ENCODE measurements around the gene SVIL. TPM values are rescaled to one million over a fixed set of nuclear protein-coding genes. Genes with fewer than 3 reads are reported as not detected.

Gene SVIL
- total RNA-seq, 2 experiments from 2014 or later: 0.47 to 1.5 TPM

GRCh38 chr10:29557665-29558064 lies 77.1 kb downstream of the SVIL start:
- Histone ChIP-seq H2AFZ (ENCODE audit: low read length) (no peak overlapping the region), H3K4me1 (ENCODE audit: insufficient read depth, low read length, poor library complexity, severe bottlenecking) (no peaks in the 10 kb centered on the region), H3K4me2 (ENCODE audit: low read length) (no peak overlapping the region), H3K4me3 (ENCODE audit: low read depth, low read length, poor library complexity, severe bottlenecking) (no peak overlapping the region), H3K9me2 (ENCODE audit: insufficient read depth, low read length) (no peaks in the 10 kb centered on the region), H3K36me3 (ENCODE audit: insufficient read depth, low read length) (no peaks in the 10 kb centered on the region), H3K79me2 (ENCODE audit: insufficient read depth, low read depth, low read length) (no peaks in the 10 kb centered on the region), H3K27ac (ENCODE audit: low read depth, low read length, poor library complexity, severe bottlenecking) (no peak overlapping the region), H4K20me1 (ENCODE audit: insufficient read depth, low read length) (no peaks in the 10 kb centered on the region), H3K9me3 (ENCODE audit: low read length) (no peaks in the 10 kb centered on the region)
- intact Hi-C loops (cut with micrococcal nuclease; ENCODE audit: unreplicated experiment): no loop called here
- no peak for DNase-seq (ENCODE audit: low spot score)
- BruUV-seq (replicated peaks): no TSS peak
- TF ChIP-seq EZH2phosphoT487 (IDR thresholded peaks at IDR 0.05; ENCODE audit: borderline replicate concordance, low read depth, low read length): no peak
- TF ChIP-seq CTCF (conservative IDR thresholded peaks at IDR 0.05; ENCODE audit: low read length): no peak
- POLR2A ChIA-PET: no interaction called here
- CTCF ChIA-PET (ENCODE audit: unreplicated experiment): no interaction called here

- Histone ChIP-seq H3K4me2 (ENCODE audit: low read length) (no peak overlapping the region), H3K36me3 (ENCODE audit: insufficient read depth, low read length) (no peaks in the 10 kb centered on the region), H4K20me1 (ENCODE audit: insufficient read depth, low read length) (no peaks in the 10 kb centered on the region), H3K27ac (ENCODE audit: low read depth, low read length, poor library complexity, severe bottlenecking) (no peak overlapping the region), H3K9me3 (ENCODE audit: low read length) (no peaks in the 10 kb centered on the region), H3K4me3 (ENCODE audit: low read depth, low read length, poor library complexity, severe bottlenecking) (no peak overlapping the region), H3K4me1 (ENCODE audit: insufficient read depth, low read length, poor library complexity, severe bottlenecking) (no peaks in the 10 kb centered on the region), H2AFZ (ENCODE audit: low read length) (no peak overlapping the region), H3K9me2 (ENCODE audit: insufficient read depth, low read length) (no peaks in the 10 kb centered on the region), H3K79me2 (ENCODE audit: insufficient read depth, low read depth, low read length) (no peaks in the 10 kb centered on the region)
- no TSS peak for BruUV-seq (replicated peaks)
- no peak for DNase-seq (ENCODE audit: low spot score)
- ChIA-PET CTCF (ENCODE audit: unreplicated experiment) (no interaction called here), POLR2A (interaction anchor here (0.5 to 1.5 kb wide), 4 partner anchors 9 to 1681 kb away, joined by 3 to 4 read pairs (median 4); no protein-coding TSS in a partner anchor)
- intact Hi-C loops (cut with micrococcal nuclease; ENCODE audit: unreplicated experiment): no loop called here
- no peak for TF ChIP-seq EZH2phosphoT487 (IDR thresholded peaks at IDR 0.05; ENCODE audit: borderline replicate concordance, low read depth, low read length)
- TF ChIP-seq CTCF (conservative IDR thresholded peaks at IDR 0.05; ENCODE audit: low read length): no peak
These were observed 78.9 kb downstream of the SVIL start for GRCh38 chr10:29555746-29556481.

GRCh38 chr10:29555091-29555745 lies 79.6 kb downstream of the SVIL start:
- Histone ChIP-seq H3K4me1 (ENCODE audit: insufficient read depth, low read length, poor library complexity, severe bottlenecking) (no peaks in the 10 kb centered on the region), H3K9me3 (ENCODE audit: low read length) (no peaks in the 10 kb centered on the region), H3K79me2 (ENCODE audit: insufficient read depth, low read depth, low read length) (no peaks in the 10 kb centered on the region), H3K9me2 (ENCODE audit: insufficient read depth, low read length) (no peaks in the 10 kb centered on the region), H3K36me3 (ENCODE audit: insufficient read depth, low read length) (no peaks in the 10 kb centered on the region), H4K20me1 (ENCODE audit: insufficient read depth, low read length) (no peaks in the 10 kb centered on the region), H3K4me2 (ENCODE audit: low read length) (no peak overlapping the region), H2AFZ (ENCODE audit: low read length) (no peak overlapping the region), H3K4me3 (ENCODE audit: low read depth, low read length, poor library complexity, severe bottlenecking) (no peak overlapping the region), H3K27ac (ENCODE audit: low read depth, low read length, poor library complexity, severe bottlenecking) (no peak overlapping the region)
- no peak for TF ChIP-seq CTCF (conservative IDR thresholded peaks at IDR 0.05; ENCODE audit: low read length)
- no peak for TF ChIP-seq EZH2phosphoT487 (IDR thresholded peaks at IDR 0.05; ENCODE audit: borderline replicate concordance, low read depth, low read length)
- CTCF ChIA-PET (ENCODE audit: unreplicated experiment): no interaction called here
- intact Hi-C loops (cut with micrococcal nuclease; ENCODE audit: unreplicated experiment): no loop called here
- POLR2A ChIA-PET: interaction anchor here (0.5 to 1.5 kb wide), 5 partner anchors 10 to 1682 kb away, joined by 3 to 4 read pairs (median 4); no protein-coding TSS in a partner anchor
- BruUV-seq (replicated peaks): no TSS peak
- DNase-seq (ENCODE audit: low spot score): no peak
